Measurements from ENCODE around the gene TNNT1.
A peak's percentile ranks its signal among the peaks of the same experiment; 100 is the strongest.

TNNT1 gene

GRCh38 chr19:55141696-55142095 is 7.3 kb downstream of the TNNT1 start:
- no peak for DNase-seq (ENCODE audit: low spot score)

DNA sequence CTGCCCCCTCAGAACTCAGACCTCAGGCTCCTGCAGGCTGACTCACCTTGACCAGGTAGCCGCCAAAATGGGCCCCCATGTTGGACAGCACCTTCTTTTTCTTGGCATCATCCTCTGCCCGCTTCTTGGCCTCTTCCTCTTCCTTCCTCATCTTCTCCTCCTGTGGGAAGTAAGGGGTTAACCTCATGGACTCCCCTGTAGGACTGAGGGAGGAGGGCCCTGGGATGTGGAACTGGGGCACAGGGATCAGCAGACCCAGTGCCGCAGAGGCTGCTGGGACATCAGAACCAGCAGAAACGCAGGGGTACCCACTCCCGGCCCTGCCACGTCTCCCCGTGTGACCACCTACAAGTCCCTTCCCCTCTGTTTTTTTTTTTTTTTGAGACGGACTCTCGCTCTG is 11.1 kb downstream of the TNNT1 start:
- DNase-seq (ENCODE audit: low spot score), result no peak

DNA sequence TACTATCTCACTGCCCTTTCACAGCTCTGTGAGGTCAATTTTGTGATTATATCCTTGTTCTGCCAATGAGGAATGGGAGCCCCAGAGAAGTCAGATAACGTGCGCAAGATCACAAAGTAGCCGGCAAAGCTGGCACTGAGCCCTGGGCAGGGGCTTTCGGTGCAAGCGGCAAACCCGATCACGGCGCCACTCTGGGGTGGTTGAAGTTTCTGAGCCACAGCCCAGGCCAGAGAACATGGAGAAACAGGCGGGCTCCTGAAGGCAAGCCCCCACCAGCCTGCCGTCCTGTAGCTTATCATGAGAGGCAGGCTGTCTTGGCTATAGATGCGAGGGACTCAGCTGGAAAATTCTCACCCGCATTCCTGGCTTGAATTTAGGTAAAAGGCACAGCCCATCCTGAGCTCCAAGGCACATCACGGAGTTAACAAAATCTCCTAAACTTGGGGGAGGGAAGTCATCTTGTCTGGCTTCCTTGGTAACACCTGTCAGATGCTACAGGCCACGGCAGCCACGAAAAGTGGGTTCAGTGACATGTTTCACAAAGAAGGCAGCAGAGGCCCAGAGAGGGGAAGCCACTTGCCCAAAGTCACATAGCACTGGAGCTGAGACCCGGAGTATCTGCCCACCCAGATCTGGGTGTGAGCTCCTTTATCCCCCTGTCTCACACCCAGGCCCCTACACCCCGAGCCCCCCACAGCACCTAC is 12.5 kb downstream of the TNNT1 start:
- no peak for DNase-seq (ENCODE audit: low spot score)

GRCh38 chr19:55134736-55135135 is 14.3 kb downstream of the TNNT1 start:
- no peak for DNase-seq (ENCODE audit: low spot score)

- DNase-seq (ENCODE audit: low spot score), result no peak
These were observed 15.2 kb downstream of the TNNT1 start for GRCh38 chr19:55133639-55134444.

GRCh38 chr19:55132453-55133129 is 16.4 kb downstream of the TNNT1 start:
- DNase-seq (ENCODE audit: low spot score), result no peak

DNA sequence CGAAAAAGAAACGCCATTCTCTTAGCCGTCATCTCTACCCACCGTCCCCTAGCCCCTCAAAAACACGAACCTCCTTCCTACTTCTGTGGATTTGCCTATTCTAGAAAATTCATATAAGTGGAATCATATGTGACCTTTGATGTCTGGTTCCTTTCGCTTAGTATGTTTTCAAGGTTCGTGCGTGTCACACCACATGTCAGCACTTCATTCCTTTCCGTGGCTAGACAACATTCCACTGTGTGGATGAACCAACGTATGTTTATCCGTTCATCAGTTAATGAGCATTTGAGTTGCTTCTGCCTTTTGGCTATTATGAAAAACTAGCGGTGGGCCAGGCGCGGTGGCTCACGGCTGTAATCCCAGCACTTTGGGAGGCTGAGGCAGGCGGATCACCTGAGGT is 17.6 kb downstream of the TNNT1 start:
- no peak for DNase-seq (ENCODE audit: low spot score)

GRCh38 chr19:55119053-55119452 is 30.0 kb downstream of the TNNT1 start:
- no peak for DNase-seq (ENCODE audit: low spot score)

GRCh38 chr19:55118401-55118991 is 30.5 kb downstream of the TNNT1 start:
- DNase-seq (ENCODE audit: low spot score), result peak; percentile 87

DNA sequence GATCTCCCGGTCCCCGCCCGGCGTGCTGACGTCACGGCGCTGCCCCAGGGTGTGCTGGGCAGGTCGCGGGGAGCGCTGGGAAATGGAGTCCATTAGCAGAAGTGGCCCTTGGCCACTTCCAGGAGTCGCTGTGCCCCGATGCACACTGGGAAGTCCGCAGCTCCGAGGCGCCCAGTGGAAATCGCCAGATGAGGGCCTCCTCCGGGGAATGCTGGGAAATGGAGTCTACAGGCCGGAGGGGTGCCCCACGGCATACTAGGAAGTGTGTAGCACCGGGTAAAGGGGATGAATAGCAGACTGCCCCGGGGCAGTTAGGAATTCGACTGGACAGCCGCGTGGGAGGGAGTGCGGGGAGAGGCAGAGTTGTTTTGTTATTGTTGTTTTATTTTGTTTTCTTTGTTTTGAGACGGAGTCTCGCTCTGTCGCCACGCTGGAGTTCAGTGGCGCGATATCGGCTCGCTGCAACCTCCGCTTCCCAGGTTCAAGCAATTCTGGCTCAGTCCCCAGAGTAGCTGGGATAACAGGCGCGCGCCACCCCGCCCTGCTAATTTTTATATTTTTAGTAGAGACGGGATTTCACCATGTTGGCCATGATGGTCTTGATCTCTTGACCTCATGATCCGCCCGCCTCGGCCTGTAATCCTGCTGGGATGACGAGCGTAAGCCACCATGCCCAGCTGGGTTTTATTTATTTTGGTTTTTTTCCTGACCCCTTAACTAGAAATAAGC is 31.2 kb downstream of the TNNT1 start:
- DNase-seq (ENCODE audit: low spot score), result peak; percentile 99

DNA sequence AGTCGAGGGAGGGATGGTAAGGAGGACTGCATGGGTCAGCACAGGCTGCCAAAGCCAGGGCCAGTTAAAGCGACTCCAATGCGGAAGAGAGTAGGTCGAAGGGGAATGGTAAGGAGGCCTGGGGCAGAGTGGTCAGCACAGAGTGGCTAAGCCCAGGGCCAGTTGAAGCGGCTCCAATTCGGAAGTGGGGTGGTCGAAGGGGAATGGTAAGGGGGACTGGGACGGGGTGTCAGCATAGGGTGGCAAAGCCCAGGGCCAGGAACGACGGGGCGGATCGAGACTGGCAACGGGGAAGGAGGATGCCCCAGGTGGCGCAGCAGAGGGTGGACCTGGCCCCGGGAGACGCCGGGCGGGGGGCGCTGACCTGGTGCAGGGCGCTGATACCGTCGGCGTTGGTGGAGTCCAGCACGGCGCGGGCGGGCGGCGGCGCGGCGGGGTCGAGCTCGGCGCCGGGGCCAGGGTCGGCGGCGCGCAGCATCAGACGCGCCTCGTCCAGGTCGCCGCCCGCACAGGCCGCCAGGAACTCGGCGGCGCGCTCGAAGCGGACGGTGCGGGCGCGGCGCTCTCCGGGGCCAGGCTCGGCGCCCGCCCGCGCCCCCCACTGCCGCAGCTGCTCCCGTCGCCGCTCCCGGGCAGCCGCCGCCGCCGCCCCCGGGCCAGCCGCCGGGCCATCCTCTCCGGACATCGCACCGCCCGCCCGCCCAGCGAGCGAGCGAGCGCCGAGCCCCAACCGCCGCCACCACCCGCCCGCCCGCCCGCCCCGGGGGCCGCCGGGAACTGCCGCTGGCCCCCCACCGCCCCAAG is 31.9 kb downstream of the TNNT1 start, which contains the start of gene PPP1R12C:
TSS of gene PPP1R12C (minus strand) at position 779 of the 804 bp plus-strand sequence. CDS start at position 685, 94 bp downstream.
- no peak for DNase-seq (ENCODE audit: low spot score)

DNA sequence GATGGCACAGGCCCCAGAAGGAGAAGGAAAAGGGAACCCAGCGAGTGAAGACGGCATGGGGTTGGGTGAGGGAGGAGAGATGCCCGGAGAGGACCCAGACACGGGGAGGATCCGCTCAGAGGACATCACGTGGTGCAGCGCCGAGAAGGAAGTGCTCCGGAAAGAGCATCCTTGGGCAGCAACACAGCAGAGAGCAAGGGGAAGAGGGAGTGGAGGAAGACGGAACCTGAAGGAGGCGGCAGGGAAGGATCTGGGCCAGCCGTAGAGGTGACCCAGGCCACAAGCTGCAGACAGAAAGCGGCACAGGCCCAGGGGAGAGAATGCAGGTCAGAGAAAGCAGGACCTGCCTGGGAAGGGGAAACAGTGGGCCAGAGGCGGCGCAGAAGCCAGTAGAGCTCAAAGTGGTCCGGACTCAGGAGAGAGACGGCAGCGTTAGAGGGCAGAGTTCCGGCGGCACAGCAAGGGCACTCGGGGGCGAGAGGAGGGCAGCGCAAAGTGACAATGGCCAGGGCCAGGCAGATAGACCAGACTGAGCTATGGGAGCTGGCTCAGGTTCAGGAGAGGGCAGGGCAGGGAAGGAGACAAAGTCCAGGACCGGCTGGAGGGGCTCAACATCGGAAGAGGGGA is 32.7 kb downstream of the TNNT1 start:
- peak; percentile 64 for DNase-seq (ENCODE audit: low spot score)

GRCh38 chr19:55115446-55116065 is 33.5 kb downstream of the TNNT1 start:
- no peak for DNase-seq (ENCODE audit: low spot score)

GRCh38 chr19:55114566-55115145 is 34.4 kb downstream of the TNNT1 start:
- no peak for DNase-seq (ENCODE audit: low spot score)

DNA sequence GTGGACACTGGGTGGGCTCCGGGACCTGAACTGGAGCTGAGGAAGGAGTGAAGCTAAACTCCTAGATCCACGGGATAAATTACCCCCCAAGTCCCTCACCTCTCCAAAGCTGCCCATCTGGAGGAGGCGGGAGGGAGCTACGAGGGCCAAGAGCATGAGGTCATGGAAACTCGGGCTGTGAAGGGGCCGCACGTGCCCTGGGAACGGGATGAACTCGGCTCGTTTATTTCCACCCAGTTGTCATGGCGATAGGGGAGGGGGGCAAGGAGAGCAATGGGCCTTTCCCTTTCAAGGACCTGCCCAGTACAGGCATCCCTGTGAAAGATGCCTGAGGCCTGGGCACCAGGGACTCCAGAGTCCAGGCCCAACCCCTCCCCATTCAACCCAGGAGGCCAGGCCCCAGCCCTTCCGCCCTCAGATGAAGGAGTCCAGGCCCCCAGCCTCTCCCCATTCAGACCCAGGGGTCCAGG is 35.4 kb downstream of the TNNT1 start:
- DNase-seq (ENCODE audit: low spot score), result peak; percentile 49

- DNase-seq (ENCODE audit: low spot score), result no peak
These were observed 36.0 kb downstream of the TNNT1 start for GRCh38 chr19:55112777-55113569.

GRCh38 chr19:55112246-55112776 is 36.7 kb downstream of the TNNT1 start:
- no peak for DNase-seq (ENCODE audit: low spot score)

- no peak for DNase-seq (ENCODE audit: low spot score)
These were observed 37.7 kb downstream of the TNNT1 start for GRCh38 chr19:55111238-55111831.

Measured in putamen (tissue), 1 donor.